ENCODE measurements around the gene CFAP69. TPM values are rescaled to one million over a fixed set of nuclear protein-coding genes. Genes with fewer than 3 reads are reported as not detected.

CFAP69 gene
- total RNA-seq, 1 experiment from 2014 or later, result 3.1 TPM

GRCh38 chr7:90233569-90233968, 11.4 kb upstream of the CFAP69 start:
- TF ChIP-seq EZH2 (IDR thresholded peaks at IDR 0.05; ENCODE audit: low read length, unreplicated experiment), result no peak
- TF ChIP-seq EZH2phosphoT487 (IDR thresholded peaks at IDR 0.05; ENCODE audit: borderline replicate concordance, low read length), result no peak
- TF ChIP-seq CTCF (conservative IDR thresholded peaks at IDR 0.05; ENCODE audit: low read depth, low read length), result no peak
- Histone ChIP-seq H3K4me3 (ENCODE audit: low read length) (no peak overlapping the region), H2AFZ (ENCODE audit: low read length) (no peak overlapping the region), H4K20me1 (ENCODE audit: low read length) (no peaks in the 10 kb centered on the region), H3K9me2 (replicated peaks; ENCODE audit: low read length) (no peaks in the 10 kb centered on the region), H3F3A (ENCODE audit: low read length, unreplicated experiment) (no peaks in the 10 kb centered on the region), H3K4me1 (ENCODE audit: insufficient read depth, low read length) (no peaks in the 10 kb centered on the region), H3K4me2 (ENCODE audit: low read length) (no peak overlapping the region), H3K9me3 (ENCODE audit: low read length) (no peaks in the 10 kb centered on the region), H3K36me3 (ENCODE audit: low read depth, low read length) (no peaks in the 10 kb centered on the region), H3K27me3 (ENCODE audit: low read length) (no peaks in the 10 kb centered on the region), H3K27ac (ENCODE audit: low read length) (no peak overlapping the region), H3K79me2 (ENCODE audit: low read length) (no peaks in the 10 kb centered on the region), H3K9ac (ENCODE audit: low read length) (no peak overlapping the region)
- intact Hi-C loops (cut with micrococcal nuclease), result no loop called here
- POLR2A ChIA-PET (ENCODE audit: unreplicated experiment), result no interaction called here
- CTCF ChIA-PET, result no interaction called here
- no TSS peak for BruUV-seq (replicated peaks)
- ATAC-seq (no peak), DNase-seq (no peak)

GRCh38 chr7:90236721-90237289, 8.2 kb upstream of the CFAP69 start:
- Histone ChIP-seq H3K27ac (ENCODE audit: low read length) (no peak overlapping the region), H3K9ac (ENCODE audit: low read length) (no peak overlapping the region), H3K4me2 (ENCODE audit: low read length) (no peak overlapping the region), H2AFZ (ENCODE audit: low read length) (no peak overlapping the region), H3F3A (ENCODE audit: low read length, unreplicated experiment) (no peaks in the 10 kb centered on the region), H4K20me1 (ENCODE audit: low read length) (no peaks in the 10 kb centered on the region), H3K36me3 (ENCODE audit: low read depth, low read length) (no peaks in the 10 kb centered on the region), H3K27me3 (ENCODE audit: low read length) (no peaks in the 10 kb centered on the region), H3K4me3 (ENCODE audit: low read length) (no peak overlapping the region), H3K4me1 (ENCODE audit: insufficient read depth, low read length) (no peaks in the 10 kb centered on the region), H3K9me3 (ENCODE audit: low read length) (no peaks in the 10 kb centered on the region), H3K9me2 (replicated peaks; ENCODE audit: low read length) (no peaks in the 10 kb centered on the region), H3K79me2 (ENCODE audit: low read length) (no peaks in the 10 kb centered on the region)
- DNase-seq (no peak), ATAC-seq (no peak)
- ChIA-PET POLR2A (ENCODE audit: unreplicated experiment) (no interaction called here), CTCF (no interaction called here)
- no TSS peak for BruUV-seq (replicated peaks)
- intact Hi-C loops (cut with micrococcal nuclease), result no loop called here
- TF ChIP-seq EZH2 (IDR thresholded peaks at IDR 0.05; ENCODE audit: low read length, unreplicated experiment) (no peak), EZH2phosphoT487 (IDR thresholded peaks at IDR 0.05; ENCODE audit: borderline replicate concordance, low read length) (no peak), CTCF (conservative IDR thresholded peaks at IDR 0.05; ENCODE audit: low read depth, low read length) (no peak)

- no peaks in the 10 kb centered on the region for H3K36me3 ChIP-seq (ENCODE audit: low read depth, low read length)
- ATAC-seq (no peak), DNase-seq (no peak)
- ChIA-PET CTCF (no interaction called here), POLR2A (ENCODE audit: unreplicated experiment) (no interaction called here)
- no peaks in the 10 kb centered on the region for H3K4me1 ChIP-seq (ENCODE audit: insufficient read depth, low read length)
- H3K9me2 ChIP-seq (replicated peaks; ENCODE audit: low read length), result no peaks in the 10 kb centered on the region
- intact Hi-C loops (cut with micrococcal nuclease), result no loop called here
- no peaks in the 10 kb centered on the region for H3K79me2 ChIP-seq (ENCODE audit: low read length)
- no peaks in the 10 kb centered on the region for H3F3A ChIP-seq (ENCODE audit: low read length, unreplicated experiment)
- H3K27me3 ChIP-seq (ENCODE audit: low read length), result no peaks in the 10 kb centered on the region
- H2AFZ ChIP-seq (ENCODE audit: low read length), result no peak overlapping the region
- no peak overlapping the region for H3K4me3 ChIP-seq (ENCODE audit: low read length)
- no TSS peak for BruUV-seq (replicated peaks)
- no peaks in the 10 kb centered on the region for H3K9me3 ChIP-seq (ENCODE audit: low read length)
- H3K27ac ChIP-seq (ENCODE audit: low read length), result no peak overlapping the region
- no peak overlapping the region for H3K9ac ChIP-seq (ENCODE audit: low read length)
- H3K4me2 ChIP-seq (ENCODE audit: low read length), result no peak overlapping the region
- TF ChIP-seq EZH2phosphoT487 (IDR thresholded peaks at IDR 0.05; ENCODE audit: borderline replicate concordance, low read length), result no peak
- no peak for TF ChIP-seq CTCF (conservative IDR thresholded peaks at IDR 0.05; ENCODE audit: low read depth, low read length)
- TF ChIP-seq EZH2 (IDR thresholded peaks at IDR 0.05; ENCODE audit: low read length, unreplicated experiment), result no peak
- H4K20me1 ChIP-seq (ENCODE audit: low read length), result no peaks in the 10 kb centered on the region
Measured at GRCh38 chr7:90238022-90238421, 7.0 kb upstream of the CFAP69 start.

Measured in PC-3 (cell line).